ENCODE data around the gene UGT2B7.

DNA sequence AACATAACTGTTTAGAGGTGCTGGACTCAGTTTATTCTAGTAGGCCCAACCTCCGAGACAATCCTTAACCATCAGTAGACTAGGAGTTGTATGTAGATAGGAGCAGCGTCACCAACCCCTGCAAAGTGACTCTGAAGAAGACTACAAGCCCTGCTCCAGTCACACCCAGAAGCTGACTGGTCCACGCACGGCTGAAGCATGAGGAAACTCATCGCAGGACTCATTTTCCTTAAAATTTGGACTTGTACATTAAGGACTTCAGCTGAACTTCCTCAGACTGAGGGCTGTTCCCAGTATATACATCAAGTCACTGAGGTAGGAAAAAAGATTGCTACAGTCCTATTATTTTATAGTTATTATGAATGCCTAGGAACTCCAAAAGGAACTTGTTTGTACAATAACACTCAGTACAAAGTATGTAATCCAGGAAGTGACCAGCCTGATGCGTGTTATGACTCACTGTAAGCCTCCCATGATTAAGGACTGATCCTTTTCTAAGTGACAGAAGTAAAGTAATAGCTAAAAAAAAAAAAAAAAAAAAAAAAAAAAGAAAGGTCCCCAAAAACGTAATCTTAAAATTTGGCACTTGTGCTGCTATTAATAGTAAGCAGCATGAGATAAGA lies 41.6 kb upstream of the UGT2B7 start:
- TF ChIP-seq EZH2 (IDR thresholded peaks at IDR 0.05; ENCODE audit: borderline replicate concordance) (no peak), CTCF (IDR thresholded peaks at IDR 0.05; ENCODE audit: poor library complexity) (no peak), EZH2phosphoT487 (IDR thresholded peaks at IDR 0.05; ENCODE audit: low read depth, severe bottlenecking, unreplicated experiment) (no peak)

Measured in hepatocyte (in vitro differentiated cells).